ENCODE data around the gene EIF2S2.

Gene EIF2S2

GRCh38 chr20:34088305-34089174 is 23.5 kb downstream of the EIF2S2 start:
- no peak for DNase-seq (ENCODE audit: low read depth)

- no peak for DNase-seq (ENCODE audit: low read depth)
These were observed 26.5 kb downstream of the EIF2S2 start for GRCh38 chr20:34085544-34086040.

DNA sequence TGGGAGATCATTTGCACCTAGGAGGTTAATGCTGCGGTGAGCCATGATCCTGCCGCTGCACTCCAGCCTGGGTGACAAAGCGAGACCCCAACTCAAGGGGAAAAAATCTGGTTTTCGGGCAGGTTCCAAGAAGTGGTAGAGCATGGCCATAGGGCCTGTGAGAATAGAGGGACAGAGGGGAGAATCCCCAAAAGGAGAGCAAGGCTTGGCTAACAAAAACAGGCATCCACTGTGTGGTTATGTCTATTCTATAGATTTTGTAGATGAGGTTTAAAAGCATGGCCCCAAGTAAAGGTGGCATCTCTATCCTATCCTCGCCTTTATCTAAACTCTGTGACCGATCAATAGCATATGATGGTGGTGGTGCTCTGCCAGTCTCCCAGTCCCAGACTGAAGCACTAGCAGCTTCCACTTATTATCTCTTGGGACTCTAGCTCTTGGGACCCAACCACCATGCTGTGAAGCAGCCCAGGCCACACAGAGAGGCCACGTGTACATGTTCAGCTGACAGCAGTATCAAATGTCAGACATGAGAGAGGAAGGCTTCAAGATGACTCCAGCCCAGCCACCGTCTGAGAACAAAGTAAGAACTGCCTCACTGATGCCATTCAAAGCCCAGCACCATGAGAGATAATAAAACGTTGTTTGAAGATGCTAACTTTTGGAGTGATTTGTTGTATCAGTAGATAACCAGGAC is 27.7 kb downstream of the EIF2S2 start:
- no peak for DNase-seq (ENCODE audit: low read depth)

GRCh38 chr20:34083781-34084180 is 28.3 kb downstream of the EIF2S2 start:
- no peak for DNase-seq (ENCODE audit: low read depth)

- peak; percentile 98 for DNase-seq (ENCODE audit: low read depth)
These were observed 28.9 kb downstream of the EIF2S2 start for GRCh38 chr20:34083137-34083536.

DNA sequence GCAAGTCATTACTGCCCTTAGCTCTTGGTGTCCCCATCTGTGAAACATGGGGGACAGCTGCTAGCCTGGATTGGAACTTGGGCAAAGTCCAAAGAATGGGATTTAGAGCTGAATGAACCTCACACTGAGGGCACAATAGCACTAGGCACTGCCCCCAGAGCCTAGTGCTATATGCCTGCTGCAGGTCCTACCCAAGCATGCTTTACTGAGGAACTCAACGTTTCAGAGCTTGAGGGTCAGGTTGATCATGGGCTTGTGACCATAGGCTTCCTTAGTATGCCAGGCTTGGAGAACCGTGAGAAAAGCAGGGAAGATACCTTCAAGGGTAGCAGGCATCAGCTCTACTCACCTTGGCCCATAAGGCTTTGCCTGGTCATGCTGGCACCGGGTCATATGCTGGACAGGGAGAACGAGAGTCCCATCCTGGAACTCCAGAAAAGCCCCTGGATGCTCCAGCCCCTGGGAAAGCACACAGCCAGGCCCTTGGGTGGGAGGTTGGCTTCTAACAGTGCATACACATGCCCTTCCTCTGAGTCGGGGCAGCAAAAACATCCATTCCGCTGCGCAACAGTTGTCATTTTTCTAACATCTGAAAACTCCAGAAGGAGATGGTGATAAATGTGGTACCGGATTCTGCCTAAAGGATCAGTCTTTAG is 29.7 kb downstream of the EIF2S2 start:
- DNase-seq (ENCODE audit: low read depth): no peak

DNA sequence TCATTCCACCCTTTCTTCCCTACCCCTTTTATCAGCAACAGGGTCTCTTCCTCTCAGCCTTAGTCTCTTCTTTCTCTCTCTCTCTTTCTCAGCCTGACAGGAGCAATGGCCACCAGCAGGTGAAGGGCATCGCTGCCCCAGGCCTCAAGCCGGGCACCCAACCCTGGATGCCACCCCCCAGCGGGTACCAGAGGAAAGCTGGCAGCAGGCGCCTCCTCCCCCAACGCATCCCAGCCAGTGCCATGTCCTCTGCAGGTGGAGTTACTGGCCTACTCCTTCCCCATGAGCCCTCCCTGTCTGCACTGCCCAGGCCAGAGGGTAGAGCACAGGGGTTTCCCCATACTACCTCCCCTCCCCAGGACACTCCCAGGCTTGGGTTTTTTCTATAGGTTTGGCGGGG is 32.2 kb downstream of the EIF2S2 start:
- no peak for DNase-seq (ENCODE audit: low read depth)

DNA sequence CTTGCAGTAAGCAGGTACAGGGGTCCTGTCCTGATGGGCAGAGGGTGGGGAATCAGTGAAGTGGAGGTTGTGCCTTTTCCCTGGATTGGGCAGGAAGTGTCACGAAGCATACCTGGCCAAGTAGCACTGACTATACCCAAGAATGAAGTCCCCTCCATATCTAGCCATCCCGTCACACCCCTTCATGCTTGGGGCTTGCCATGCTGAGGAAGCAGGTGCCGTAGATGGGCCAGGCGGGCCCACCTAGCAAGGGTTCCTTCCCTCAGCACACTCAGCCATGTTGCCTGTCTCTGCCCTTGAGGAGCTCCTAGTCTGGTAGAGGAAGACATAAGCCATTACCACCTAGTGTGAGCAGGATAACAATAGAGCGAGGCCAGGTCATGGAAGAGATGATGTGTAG is 33.5 kb downstream of the EIF2S2 start:
- no peak for DNase-seq (ENCODE audit: low read depth)

DNA sequence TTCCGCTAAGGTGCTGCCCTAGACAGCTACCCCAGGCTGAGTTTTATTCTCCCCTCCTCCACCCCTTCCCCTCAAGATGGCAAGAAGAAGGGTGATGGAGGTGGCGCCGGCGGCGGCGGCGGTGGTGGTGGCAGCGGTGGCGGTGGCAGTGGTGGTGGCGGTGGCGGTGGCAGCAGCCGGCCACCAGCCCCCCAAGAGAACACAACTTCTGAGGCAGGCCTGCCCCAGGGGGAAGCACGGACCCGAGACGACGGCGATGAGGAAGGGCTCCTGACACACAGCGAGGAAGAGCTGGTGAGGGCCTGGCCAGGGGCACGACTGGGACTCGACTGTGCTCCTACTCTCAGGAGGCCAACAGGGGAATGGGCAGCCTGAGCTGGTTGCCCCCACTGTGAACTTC is 35.1 kb downstream of the EIF2S2 start:
- no peak for DNase-seq (ENCODE audit: low read depth)

- DNase-seq (ENCODE audit: low read depth): no peak
These were observed 36.4 kb downstream of the EIF2S2 start for GRCh38 chr20:34075647-34076046.

- no peak for DNase-seq (ENCODE audit: low read depth)
These were observed 37.8 kb downstream of the EIF2S2 start for GRCh38 chr20:34074101-34074760.

GRCh38 chr20:34072778-34073177 is 39.3 kb downstream of the EIF2S2 start:
- DNase-seq (ENCODE audit: low read depth): no peak

GRCh38 chr20:34072076-34072475 is 40.0 kb downstream of the EIF2S2 start:
- DNase-seq (ENCODE audit: low read depth): no peak

GRCh38 chr20:34070859-34071258 is 41.2 kb downstream of the EIF2S2 start:
- no peak for DNase-seq (ENCODE audit: low read depth)

DNA sequence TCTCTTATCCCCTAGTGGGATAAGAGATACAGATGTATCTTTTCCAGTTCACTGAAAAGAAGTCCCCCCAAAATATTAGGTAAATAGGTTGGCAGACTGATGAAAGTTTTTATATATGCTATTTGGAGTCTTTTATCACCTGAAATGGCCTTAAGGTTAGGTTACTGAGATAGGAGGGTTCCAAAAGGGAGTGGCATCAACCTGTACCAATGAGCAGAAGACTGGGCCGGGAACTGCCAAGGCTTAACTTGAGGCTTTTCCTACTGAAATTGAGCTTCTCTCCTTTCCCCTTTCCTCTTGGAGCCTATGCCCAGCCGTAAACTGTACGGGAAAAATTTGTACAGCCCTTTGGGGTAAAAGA is 42.0 kb downstream of the EIF2S2 start:
- DNase-seq (ENCODE audit: low read depth): no peak

DNA sequence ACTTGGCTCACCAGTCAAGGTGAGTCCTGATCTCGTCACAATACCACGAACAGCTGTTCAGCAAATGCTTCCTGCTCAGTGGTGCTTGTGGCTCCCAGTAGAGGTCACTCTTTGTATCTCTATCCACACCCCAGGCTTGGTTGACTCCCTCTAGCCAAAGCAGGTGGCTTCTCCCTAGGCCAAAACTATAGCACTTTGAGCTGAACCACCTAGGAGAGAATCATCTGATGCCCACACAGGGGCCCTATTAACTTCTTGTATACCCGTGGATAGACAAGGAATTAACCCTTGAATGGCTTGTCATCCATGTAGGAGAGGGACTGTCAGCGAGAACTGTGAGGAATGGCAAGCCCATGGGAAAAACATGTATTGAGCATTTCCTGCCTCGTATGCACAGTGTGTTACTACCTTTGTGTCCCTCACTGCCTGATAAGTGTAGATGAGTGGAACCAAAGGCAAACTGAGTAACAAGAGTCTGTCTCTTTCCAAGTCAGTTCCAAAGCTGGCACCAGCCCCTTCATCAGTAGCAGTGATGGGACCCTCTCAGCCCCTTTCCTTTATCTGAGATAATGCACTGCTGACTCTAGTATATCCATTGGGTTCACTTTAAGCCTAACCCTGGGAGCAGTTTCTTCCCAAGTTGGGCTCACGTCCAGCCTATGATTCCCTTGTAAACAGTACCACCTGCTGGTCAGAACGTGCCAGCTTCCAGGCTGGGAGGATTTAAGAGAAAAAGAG is 42.5 kb downstream of the EIF2S2 start:
- DNase-seq (ENCODE audit: low read depth): peak; percentile 57

DNA sequence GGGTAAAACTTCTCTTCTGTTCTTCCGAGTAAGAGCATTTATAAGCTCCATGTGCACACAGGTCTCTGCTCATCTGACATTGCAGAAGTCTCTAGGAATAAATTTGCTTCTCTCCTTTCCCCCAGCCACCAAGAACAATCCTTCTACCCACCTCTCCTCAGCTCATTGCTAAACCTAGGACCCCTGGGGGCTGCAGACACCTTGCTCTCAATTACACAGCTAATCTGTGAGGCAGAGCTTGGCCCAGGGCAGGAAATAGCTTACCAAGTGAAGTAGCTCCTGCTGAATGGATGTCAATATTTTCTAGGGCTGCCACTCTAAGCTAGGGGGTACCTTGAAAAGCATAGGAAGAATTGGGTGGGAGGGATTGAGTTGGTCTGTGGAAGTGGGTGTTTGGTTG is 44.0 kb downstream of the EIF2S2 start:
- DNase-seq (ENCODE audit: low read depth): no peak

GRCh38 chr20:34066476-34067090 is 45.5 kb downstream of the EIF2S2 start:
- DNase-seq (ENCODE audit: low read depth): no peak

GRCh38 chr20:34065260-34065659 is 46.8 kb downstream of the EIF2S2 start:
- no peak for DNase-seq (ENCODE audit: low read depth)

DNA sequence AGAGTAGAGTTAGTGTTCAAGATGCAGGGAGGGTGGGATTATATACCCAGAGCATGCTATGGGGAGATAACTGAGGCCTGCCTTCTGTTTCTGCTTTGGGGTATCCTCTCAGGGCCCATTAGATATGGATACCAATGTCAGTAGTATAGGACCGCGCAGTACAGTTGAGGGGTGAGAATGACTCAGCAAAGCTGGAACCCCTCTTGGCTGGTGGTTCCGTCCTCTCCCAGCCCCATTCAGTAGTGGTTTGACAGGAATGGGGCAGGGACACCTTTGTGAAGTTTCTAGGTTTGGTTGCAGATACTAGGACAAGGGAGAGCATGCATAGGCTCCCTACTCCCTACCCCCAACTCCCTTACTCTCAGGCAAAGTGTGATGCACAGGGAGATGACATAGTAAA is 47.8 kb downstream of the EIF2S2 start:
- DNase-seq (ENCODE audit: low read depth): no peak

Measured in HS-27A (cell line).